Measurements from ENCODE around the gene OR52E4.

- TF ChIP-seq EP300 (IDR thresholded peaks at IDR 0.05) (no peak), CTCF (IDR thresholded peaks at IDR 0.05) (no peak), POLR2A (IDR thresholded peaks at IDR 0.05; ENCODE audit: low read length) (no peak), REST (IDR thresholded peaks at IDR 0.05) (no peak), RFX5 (IDR thresholded peaks at IDR 0.05) (no peak), MAFK (IDR thresholded peaks at IDR 0.05; ENCODE audit: partially characterized antibody) (no peak), CEBPB (IDR thresholded peaks at IDR 0.05) (no peak), RCOR1 (IDR thresholded peaks at IDR 0.05; ENCODE audit: low read depth, low read length) (no peak), CHD2 (IDR thresholded peaks at IDR 0.05; ENCODE audit: low read length, partially characterized antibody) (no peak)
Measured at GRCh38 chr11:5923427-5923776, 43.0 kb downstream of the OR52E4 start.

Measured in A549 (cell line).